Ectodermal cell (in vitro differentiated cells): ENCODE results near the gene SLC22A31.

Experiments
- H3K27ac ChIP-seq: 2 replicates; pipeline ENCODE4 v1.7.0; 2013; ENCODE audit warnings: mild to moderate bottlenecking, low read depth, low read length; ENCODE audit not compliant: insufficient read depth, poor library complexity, severe bottlenecking
- H3K27me3 ChIP-seq: 2 replicates; pipeline ENCODE4 v1.7.0; 2013; ENCODE audit warnings: mild to moderate bottlenecking, low read length; ENCODE audit not compliant: insufficient read depth, control insufficient read depth, poor library complexity, severe bottlenecking
- H3K36me3 ChIP-seq: one replicate; pipeline ENCODE4 v1.7.0; 2013; ENCODE audit warnings: low read length; ENCODE audit not compliant: control insufficient read depth, insufficient read depth
- H3K4me1 ChIP-seq: one replicate; pipeline ENCODE4 v1.7.0; 2013; ENCODE audit warnings: low read length; ENCODE audit not compliant: control insufficient read depth, insufficient read depth
- H3K4me3 ChIP-seq: 2 replicates; pipeline ENCODE4 v1.7.0; 2013; ENCODE audit warnings: low read depth, low read length, control low read depth; ENCODE audit not compliant: insufficient read depth
- H3K9me3 ChIP-seq: 2 replicates; pipeline ENCODE4 v1.7.0; 2013; ENCODE audit warnings: mild to moderate bottlenecking, low read length, moderate library complexity; ENCODE audit not compliant: control insufficient read depth
- WGBS, 2 experiments: methylation state at CpG; one replicate each; pipeline ENCODE4 v1.1.7; 2013; ENCODE audit warnings: missing lambda C conversion rate in 2 of 2; 5-methylcytosine and 5-hydroxymethylcytosine counted together

Gene SLC22A31

DNA sequence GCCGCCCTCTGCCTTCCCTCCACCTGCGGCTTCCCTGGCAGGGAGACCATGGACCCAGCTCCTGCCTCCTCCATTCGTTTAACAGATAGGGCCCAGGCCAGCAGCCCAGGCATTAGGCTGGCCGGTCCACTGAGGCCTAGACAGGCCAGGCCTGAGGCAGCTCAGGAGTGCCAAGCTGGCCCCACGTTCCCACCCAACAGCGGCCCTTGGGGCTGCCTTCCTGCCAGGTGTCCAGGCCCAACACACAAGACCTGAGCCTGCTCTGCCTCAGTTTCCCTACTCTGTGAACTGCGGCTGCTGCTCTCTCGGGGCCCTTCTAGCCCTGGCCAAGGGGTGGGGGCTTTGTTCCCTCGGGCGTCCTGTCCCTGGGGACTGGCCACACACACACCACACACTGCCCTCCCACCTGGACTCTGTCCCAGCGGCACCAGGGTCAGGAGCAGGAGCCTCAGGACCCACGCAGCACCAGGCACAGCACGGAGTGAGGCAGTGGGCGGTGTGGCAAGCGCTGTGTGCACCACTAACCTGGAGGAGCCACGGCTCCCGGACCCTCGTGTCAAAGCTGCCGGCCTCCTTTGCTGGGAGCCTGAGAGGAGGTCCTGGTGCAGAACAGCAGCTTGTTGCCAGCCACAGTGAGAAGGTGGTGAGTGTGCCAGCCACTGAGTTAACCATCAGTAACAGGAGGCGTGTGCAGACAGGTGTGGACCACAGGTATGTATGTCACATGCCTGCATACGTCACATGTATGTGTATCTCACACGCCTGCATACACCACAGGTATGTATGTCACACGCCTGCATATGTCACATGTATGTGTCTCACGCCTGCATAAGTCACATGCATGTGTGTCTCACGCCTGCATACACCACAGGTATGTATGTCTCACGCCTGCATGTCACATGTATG lies 43.3 kb downstream of the SLC22A31 start:
- Histone ChIP-seq H3K9me3 (no peaks in the 10 kb centered on the region), H3K27ac (no peak overlapping the region), H3K27me3 (no peaks in the 10 kb centered on the region), H3K4me1 (no peaks in the 10 kb centered on the region), H3K4me3 (no peak overlapping the region), H3K36me3 (no peaks in the 10 kb centered on the region)
- WGBS, 2 experiments, result 88 to 89% methylated on average over 26 of the region's 26 CpGs

DNA sequence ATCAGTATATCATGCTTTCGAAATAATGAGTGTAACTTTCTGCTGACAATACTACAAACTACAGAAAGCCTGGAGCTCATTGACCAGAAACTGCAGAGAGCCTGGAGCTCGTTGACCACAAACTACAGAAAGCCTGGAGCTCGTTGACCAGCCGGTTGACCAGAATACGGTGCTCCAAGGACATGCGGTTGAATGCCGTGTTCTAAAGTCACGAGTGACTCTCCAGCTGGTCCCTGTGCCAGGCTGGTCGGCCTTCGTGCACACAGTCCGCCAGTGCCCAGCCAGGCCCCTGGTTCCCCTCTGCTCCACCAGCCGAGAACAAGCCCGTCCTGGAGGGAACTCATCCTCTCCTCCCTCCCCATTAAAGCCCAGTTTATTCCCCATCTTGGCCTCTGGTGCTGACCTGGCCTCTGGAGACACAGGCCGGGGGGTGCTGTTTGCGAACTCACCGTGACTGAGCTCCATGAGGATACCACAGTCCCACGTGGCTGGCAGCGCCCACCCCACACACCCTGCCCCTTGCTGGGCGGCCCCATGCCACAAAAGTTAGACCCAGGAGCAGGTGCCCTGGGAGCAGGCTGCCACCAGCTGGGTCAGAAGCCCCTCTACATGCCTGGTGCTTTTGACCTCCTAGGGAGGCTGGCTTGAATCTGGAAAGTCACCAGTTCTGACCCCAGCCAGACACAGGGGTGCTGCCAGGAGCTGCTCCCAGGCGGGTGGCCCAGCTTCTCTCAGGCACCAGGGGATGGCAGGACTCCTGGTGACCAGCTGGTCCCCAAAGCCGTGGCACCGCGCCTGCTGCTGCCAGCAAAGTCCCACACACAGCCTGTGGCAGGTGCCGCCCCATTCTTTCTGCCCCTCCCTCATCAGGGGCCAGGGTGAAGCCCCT lies 44.2 kb downstream of the SLC22A31 start:
- H3K4me1 ChIP-seq, result no peaks in the 10 kb centered on the region
- H3K4me3 ChIP-seq, result no peak overlapping the region
- H3K27ac ChIP-seq, result no peak overlapping the region
- 83 to 85% methylated on average over 24 of the region's 24 CpGs for WGBS, 2 experiments
- H3K27me3 ChIP-seq, result no peaks in the 10 kb centered on the region
- no peaks in the 10 kb centered on the region for H3K36me3 ChIP-seq
- no peaks in the 10 kb centered on the region for H3K9me3 ChIP-seq

DNA sequence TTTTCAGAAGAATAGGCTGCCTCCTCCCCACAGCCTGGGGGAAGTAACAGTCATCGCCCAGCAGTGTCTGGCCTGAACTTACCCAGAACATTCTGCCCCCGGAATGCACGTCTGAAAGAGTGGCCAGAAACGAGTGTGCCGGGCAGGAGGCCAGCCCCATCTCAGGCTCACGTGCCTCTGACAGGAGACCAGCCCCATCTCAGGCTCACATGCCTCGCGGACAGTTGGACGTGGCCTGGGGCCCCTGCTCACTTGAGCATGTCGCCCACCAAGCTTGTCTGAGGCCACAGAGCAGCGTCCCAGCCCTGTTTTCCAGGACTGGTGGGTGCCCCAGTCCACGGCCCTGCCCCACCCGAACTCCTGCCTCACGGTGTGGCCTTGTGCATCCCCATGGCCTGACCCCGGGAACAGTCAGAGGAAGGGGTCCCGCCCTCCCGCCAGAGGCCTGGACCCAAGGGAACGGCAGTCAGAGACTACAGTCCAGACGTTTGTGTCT lies 45.1 kb downstream of the SLC22A31 start:
- no peak overlapping the region for H3K27ac ChIP-seq
- WGBS, 2 experiments, result 74 to 77% methylated on average over 19 of the region's 19 CpGs
- peaks cover 2% of the 10 kb centered on the region for H3K36me3 ChIP-seq
- no peak overlapping the region for H3K4me3 ChIP-seq
- no peaks in the 10 kb centered on the region for H3K9me3 ChIP-seq
- H3K27me3 ChIP-seq, result no peaks in the 10 kb centered on the region
- H3K4me1 ChIP-seq, result no peaks in the 10 kb centered on the region

DNA sequence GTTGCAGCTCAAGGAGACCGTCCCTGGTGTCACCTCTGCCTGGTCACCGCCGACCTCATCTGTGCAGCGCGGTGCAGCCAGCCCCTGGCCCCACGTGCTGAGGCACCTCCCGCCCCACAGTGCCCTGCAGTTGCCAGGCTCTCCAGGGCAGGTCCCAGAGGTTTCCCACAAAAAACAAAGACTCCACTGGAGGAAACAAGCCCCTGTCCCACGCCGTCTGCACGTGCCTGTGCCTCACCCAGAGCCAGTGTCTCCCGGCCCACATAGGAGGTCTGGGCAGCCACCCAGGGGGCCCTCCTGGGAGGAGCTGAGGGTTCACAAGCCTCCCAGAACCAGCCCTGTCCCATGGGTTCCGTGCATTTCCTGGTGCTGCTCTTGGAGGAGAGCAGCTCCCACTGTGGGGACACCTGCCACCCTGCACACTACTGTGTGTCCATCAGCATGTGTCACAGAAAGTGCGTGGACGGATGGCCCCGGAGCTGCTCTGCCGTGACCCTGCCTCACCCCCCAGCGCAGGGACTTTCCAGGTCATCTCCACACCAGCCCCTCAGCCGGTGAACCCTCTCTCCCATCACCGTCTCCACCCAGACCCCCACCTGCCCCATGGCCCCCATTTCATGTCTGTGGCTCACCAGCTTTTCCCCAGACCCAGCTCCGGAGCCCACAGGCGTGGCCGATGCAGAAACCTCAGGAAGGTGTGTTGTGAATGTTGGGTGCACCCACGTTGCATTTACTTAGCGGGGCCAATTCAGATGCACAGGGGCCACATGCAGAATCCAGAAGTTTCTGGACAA lies 45.8 kb downstream of the SLC22A31 start:
- WGBS, 2 experiments, result 89% methylated on average over 24 of the region's 24 CpGs
- H3K36me3 ChIP-seq, result peaks cover 8% of the 10 kb centered on the region
- no peaks in the 10 kb centered on the region for H3K9me3 ChIP-seq
- H3K4me3 ChIP-seq, result no peak overlapping the region
- H3K4me1 ChIP-seq, result no peaks in the 10 kb centered on the region
- H3K27me3 ChIP-seq, result no peaks in the 10 kb centered on the region
- no peak overlapping the region for H3K27ac ChIP-seq

DNA sequence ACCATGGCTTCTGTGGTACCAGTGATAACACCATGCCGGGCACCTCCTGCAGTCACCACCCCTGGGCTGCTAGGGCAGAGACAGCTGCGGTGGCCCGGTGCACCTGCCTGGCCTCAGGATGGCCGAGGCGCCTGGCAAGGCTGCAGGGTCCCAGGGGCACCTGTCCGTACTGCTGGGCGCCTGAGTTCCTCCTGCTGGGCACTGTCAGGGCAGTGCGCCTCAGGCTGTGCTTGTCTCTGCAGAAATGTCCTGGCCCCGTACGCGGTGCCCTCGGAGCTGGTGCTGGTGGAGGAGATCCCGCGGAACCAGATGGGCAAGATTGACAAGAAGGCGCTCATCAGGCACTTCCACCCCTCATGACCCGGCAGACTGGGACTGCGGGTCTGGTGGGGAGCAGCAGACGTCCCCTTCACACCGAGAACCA lies 46.5 kb downstream of the SLC22A31 start:
- WGBS, 2 experiments, result 94 to 95% methylated on average over 19 of the region's 19 CpGs
- H3K9me3 ChIP-seq, result no peaks in the 10 kb centered on the region

DNA sequence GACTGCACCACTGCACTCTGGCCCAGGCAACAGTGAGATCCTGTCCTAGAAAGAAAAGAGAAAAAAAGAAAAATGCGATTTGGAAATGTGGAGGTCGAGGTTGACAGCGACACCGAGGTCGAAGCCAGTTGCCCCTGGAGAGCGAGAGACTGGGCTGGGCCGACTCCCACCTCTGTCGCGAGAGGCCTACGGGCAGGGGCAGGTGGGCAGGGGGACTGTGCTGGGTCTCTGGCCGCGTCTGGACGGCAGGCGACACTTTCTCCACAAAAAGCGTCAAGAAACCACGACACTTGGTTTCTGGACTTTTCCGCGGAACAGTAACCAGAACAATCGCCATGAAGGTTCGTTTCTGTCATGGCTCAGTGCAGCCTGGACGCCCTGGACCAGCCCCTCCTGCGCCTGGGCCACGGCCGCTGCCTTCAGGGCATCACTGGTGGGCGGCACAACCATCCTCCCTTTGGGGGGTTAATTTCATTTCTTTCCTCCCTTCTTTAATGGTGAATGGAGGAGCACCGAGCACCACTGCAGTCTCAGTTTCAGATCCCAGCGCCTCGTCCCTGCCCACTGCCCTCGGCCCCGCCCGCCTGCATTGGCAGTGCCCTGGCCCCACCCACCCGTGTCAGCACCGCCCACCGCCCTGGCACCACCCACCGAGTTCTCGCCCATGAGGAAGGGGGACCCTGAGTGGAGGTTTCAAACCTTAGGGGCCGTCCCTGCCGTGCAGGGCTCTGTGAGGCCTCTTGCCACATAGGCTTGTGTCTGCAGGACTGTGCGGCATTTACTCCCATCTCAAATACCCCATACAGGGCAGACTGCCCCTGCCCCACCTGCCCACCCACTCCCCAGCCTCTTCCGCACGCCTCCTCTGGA lies 47.3 kb downstream of the SLC22A31 start:
- Histone ChIP-seq H3K27me3 (no peaks in the 10 kb centered on the region), H3K4me3 (no peak overlapping the region), H3K4me1 (no peaks in the 10 kb centered on the region), H3K27ac (no peak overlapping the region), H3K9me3 (no peaks in the 10 kb centered on the region), H3K36me3 (peaks cover 20% of the 10 kb centered on the region)
- 90 to 91% methylated on average over 41 of the region's 41 CpGs for WGBS, 2 experiments

More for the DNA sequence above, 46.5 kb downstream of the SLC22A31 start:
- Histone ChIP-seq H3K27me3 (no peaks in the 10 kb centered on the region), H3K27ac (no peak overlapping the region), H3K4me1 (no peaks in the 10 kb centered on the region), H3K4me3 (no peak overlapping the region), H3K36me3 (peaks cover 16% of the 10 kb centered on the region)

DNA sequence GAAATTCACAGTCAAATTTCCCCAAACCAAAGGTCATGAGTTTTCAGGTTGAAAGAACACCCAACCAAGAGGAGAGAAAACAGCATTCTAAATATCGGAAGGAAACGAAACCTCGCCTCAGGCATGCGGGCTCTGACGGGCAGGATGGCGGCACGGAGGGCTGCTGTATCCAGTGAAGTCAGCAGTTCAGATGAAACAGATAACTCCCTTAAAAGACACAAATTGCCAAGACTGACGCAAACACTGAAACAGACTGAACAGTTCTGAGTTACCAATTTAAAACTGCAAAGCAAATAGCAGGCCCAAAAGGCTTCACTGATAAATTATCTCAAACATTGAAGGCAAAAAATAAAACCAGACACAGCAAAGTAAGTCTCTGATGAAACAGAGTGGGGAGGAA lies 49.4 kb downstream of the SLC22A31 start:
- H3K27me3 ChIP-seq, result no peaks in the 10 kb centered on the region
- no peaks in the 10 kb centered on the region for H3K9me3 ChIP-seq
- peaks cover 23% of the 10 kb centered on the region for H3K36me3 ChIP-seq
- WGBS, 2 experiments, result 94 to 96% methylated on average over 8 of the region's 8 CpGs
- no peaks in the 10 kb centered on the region for H3K4me1 ChIP-seq
- H3K4me3 ChIP-seq, result no peak overlapping the region
- H3K27ac ChIP-seq, result no peak overlapping the region

DNA sequence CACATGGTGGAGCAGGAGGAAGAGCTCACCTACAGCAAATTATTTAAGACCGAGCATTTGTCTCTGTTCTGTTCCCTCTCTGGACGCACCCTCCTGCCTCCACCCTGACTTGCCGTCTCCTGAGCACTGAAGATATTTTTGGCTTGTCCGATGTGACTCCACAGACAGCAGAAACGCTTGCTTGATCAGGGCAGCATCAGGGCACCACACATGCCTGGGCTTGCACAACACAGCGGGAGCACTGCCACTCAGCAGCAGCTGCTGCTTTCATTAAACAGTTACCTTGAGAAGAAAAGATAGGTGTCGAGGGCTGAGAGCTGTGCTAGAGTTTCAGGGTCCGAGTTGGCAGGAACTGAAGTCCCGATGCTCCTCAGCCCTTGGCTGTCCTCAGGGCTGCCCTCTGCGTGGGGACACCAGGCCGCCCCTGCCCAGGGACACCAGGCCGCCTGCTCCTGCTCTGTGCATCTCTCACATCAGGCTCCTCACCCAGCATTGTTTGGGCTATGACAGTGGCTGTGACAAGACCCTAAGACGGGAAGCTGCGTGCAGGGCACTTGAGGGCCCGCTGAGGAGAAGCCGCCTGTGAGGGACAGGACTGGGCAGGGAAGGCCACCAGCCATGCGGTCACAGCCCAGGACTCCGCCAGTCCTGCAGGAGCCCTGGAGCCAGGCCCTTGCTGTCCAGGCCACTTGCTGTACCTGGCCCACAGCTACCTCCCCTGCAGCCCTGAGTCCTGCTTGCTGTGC lies 50.1 kb downstream of the SLC22A31 start:
- H3K9me3 ChIP-seq, result no peaks in the 10 kb centered on the region
- H3K4me1 ChIP-seq, result no peaks in the 10 kb centered on the region
- WGBS, 2 experiments, result 94 to 96% methylated on average over 18 of the region's 18 CpGs
- H3K27me3 ChIP-seq, result no peaks in the 10 kb centered on the region
- H3K4me3 ChIP-seq, result no peak overlapping the region
- no peak overlapping the region for H3K27ac ChIP-seq
- peaks cover 23% of the 10 kb centered on the region for H3K36me3 ChIP-seq
